CMK (cell line): ENCODE data around the gene OGDH.
"Not testable (repeated sequence)": the region's sequence is repeated elsewhere in the genome, so short reads cannot be mapped to it uniquely, and the experiment has no call there.

Experiments
- DNase-seq: peaks from one replicate; pipeline ENCODE4 v3.0.0-alpha.2; 2010; ENCODE audit warnings: low read depth

OGDH gene

GRCh38 chr7:44606341-44607140, at the start of gene OGDH:
Gene OGDH (plus strand): TSS chr7:44606627. CDS start chr7:44624344, 17,717 bp downstream.
- peak; percentile 92 for DNase-seq

GRCh38 chr7:44557485-44557884, 48.9 kb upstream of the OGDH start:
- DNase-seq = no peak

- DNase-seq = no peak
These were observed 46.9 kb upstream of the OGDH start for GRCh38 chr7:44559485-44559884.

GRCh38 chr7:44561481-44561880, 44.9 kb upstream of the OGDH start:
- DNase-seq = no peak

GRCh38 chr7:44561962-44562621, 44.3 kb upstream of the OGDH start:
- no peak for DNase-seq

- not testable (repeated sequence) for DNase-seq
These were observed 43.8 kb upstream of the OGDH start for GRCh38 chr7:44562622-44562962.

GRCh38 chr7:44563171-44563679, 43.2 kb upstream of the OGDH start:
- DNase-seq = no peak

- DNase-seq = no peak
These were observed 41.8 kb upstream of the OGDH start for GRCh38 chr7:44564606-44565005.

- DNase-seq = no peak
These were observed 41.2 kb upstream of the OGDH start for GRCh38 chr7:44565097-44565794.

GRCh38 chr7:44565795-44566559, 40.5 kb upstream of the OGDH start:
- no peak for DNase-seq

GRCh38 chr7:44566680-44567079, 39.7 kb upstream of the OGDH start:
- DNase-seq = no peak

GRCh38 chr7:44567884-44568283, 38.5 kb upstream of the OGDH start:
- DNase-seq = no peak

GRCh38 chr7:44568771-44569560, 37.5 kb upstream of the OGDH start:
- no peak for DNase-seq

- DNase-seq = no peak
These were observed 36.5 kb upstream of the OGDH start for GRCh38 chr7:44569959-44570358.

- DNase-seq = no peak
These were observed 33.7 kb upstream of the OGDH start for GRCh38 chr7:44572771-44573170.

- peak; percentile 88 for DNase-seq
These were observed 32.8 kb upstream of the OGDH start, which contains the start of gene DDX56 for GRCh38 chr7:44573464-44574286. Gene DDX56 (minus strand): TSS chr7:44573908. CDS start chr7:44573895, 13 bp downstream.

- no peak for DNase-seq
These were observed 32.0 kb upstream of the OGDH start for GRCh38 chr7:44574287-44574872.

GRCh38 chr7:44575054-44575453, 31.4 kb upstream of the OGDH start:
- DNase-seq = no peak

- no peak for DNase-seq
These were observed 30.2 kb upstream of the OGDH start for GRCh38 chr7:44576228-44576627.
